HepG2 (cell line): ENCODE measurements around the gene NTSR2. TPM values are rescaled to one million over a fixed set of nuclear protein-coding genes. Genes with fewer than 3 reads are reported as not detected.

Source experiments
- CTCF ChIP-seq: sonication (generic); formaldehyde crosslinking; IDR thresholded peaks from 2 replicates; pipeline ENCODE4 v1.5.0; 2020; ENCODE audit warnings: mild to moderate bottlenecking, missing genetic modification reagents, moderate library complexity
- EP300 ChIP-seq, 3 experiments: sonication (generic) in 1 of 3; formaldehyde crosslinking in 1 of 3; IDR thresholded peaks; 2 replicates each; pipeline versions ENCODE4 v1.5.1 to v1.6.1; 2011 to 2020; ENCODE audit warnings: low read depth in 2 of 3, low read length in 2 of 3, borderline replicate concordance in 1 of 3, improper control_type of control experiment in 1 of 3, mild to moderate bottlenecking in 1 of 3, missing genetic modification reagents in 1 of 3, moderate library complexity in 1 of 3
- IRF9 ChIP-seq: sonication (generic); formaldehyde crosslinking; IDR thresholded peaks from 2 replicates; pipeline ENCODE4 v1.8.0; 2022; ENCODE audit warnings: missing genetic modification reagents, mild to moderate bottlenecking, borderline replicate concordance
- KAT8 ChIP-seq: IDR thresholded peaks from 2 replicates; pipeline ENCODE4 v1.6.1; 2016; ENCODE audit warnings: missing genetic modification reagents, missing compliant biosample characterization
- MAX ChIP-seq: IDR thresholded peaks from 2 replicates; pipeline ENCODE4 v1.6.1; 2012; ENCODE audit warnings: inconsistent platforms
- MIER3 ChIP-seq: IDR thresholded peaks from 2 replicates; pipeline ENCODE4 v1.6.1; 2016; ENCODE audit warnings: missing compliant biosample characterization, borderline replicate concordance
- MNT ChIP-seq: fragments of 450-650 bp; IDR thresholded peaks from 2 replicates; pipeline ENCODE4 v1.6.1; 2016
- SMARCC2 ChIP-seq: fragments of 450-650 bp; IDR thresholded peaks from 2 replicates; pipeline ENCODE4 v1.6.1; 2017; ENCODE audit warnings: antibody characterized with exemption, mild to moderate bottlenecking
- SUZ12 ChIP-seq: fragments of 150-350 bp; IDR thresholded peaks from 2 replicates; pipeline ENCODE4 v1.6.1; 2014; ENCODE audit warnings: low read depth, low read length
- TFE3 ChIP-seq: IDR thresholded peaks from 2 replicates; pipeline ENCODE4 v1.6.1; 2016
- THRA ChIP-seq: sonication (generic); formaldehyde crosslinking; IDR thresholded peaks from 2 replicates; pipeline ENCODE4 v1.4.0; 2020; ENCODE audit warnings: missing genetic modification reagents, borderline replicate concordance
- ZBED4 ChIP-seq: sonication (generic); formaldehyde crosslinking; IDR thresholded peaks from 2 replicates; pipeline ENCODE4 v1.4.0; 2020; ENCODE audit warnings: missing genetic modification reagents, borderline replicate concordance
- ZNF207 ChIP-seq: fragments of 450-650 bp; IDR thresholded peaks from 2 replicates; pipeline ENCODE4 v1.6.1; 2016; ENCODE audit warnings: antibody characterized with exemption, borderline replicate concordance
- ZNF510 ChIP-seq: sonication (generic); formaldehyde crosslinking; IDR thresholded peaks from 2 replicates; pipeline ENCODE4 v1.4.0; 2020; ENCODE audit warnings: low read depth, mild to moderate bottlenecking, missing genetic modification reagents
- ZNF776 ChIP-seq: sonication (generic); formaldehyde crosslinking; IDR thresholded peaks from 2 replicates; pipeline ENCODE4 v1.4.0; 2020; ENCODE audit warnings: mild to moderate bottlenecking, missing genetic modification reagents
- polyA plus RNA-seq, 8 experiments: library from polyadenylated mRNA; depleted of rRNA in 3 of 8; stranded (reverse) in 7 of 8; unstranded in 1 of 8; fragments of >200 nt; fragmentation: Illumina TruSeq in 4 of 8; extraction: Trizol in 4 of 8; gene quantifications; 2 replicates each; pipeline versions ENCODE4 v1.2.1 to v1.2.3, GENCODE V29; 2011 to 2016; ENCODE audit warnings: low read depth in 4 of 8, missing spikeins in 1 of 8, mixed read lengths in 1 of 8; ENCODE audit not compliant: insufficient read depth in 1 of 8
- total RNA-seq, 5 experiments: library from RNA; depleted of rRNA; stranded (reverse); fragments of >200 nt; fragmentation: Illumina TruSeq; extraction: Trizol; gene quantifications; 2 replicates each; pipeline ENCODE4 v1.2.3, GENCODE V29; 2016; ENCODE audit warnings: low read depth in 1 of 5

NTSR2 gene
- total and polyA plus RNA-seq, 2 of the 13 experiments (the other 11 are each of a cell fraction or from before 2014, with no cell fraction given) = not detected

GRCh38 chr2:11681722-11682589, 12.0 kb upstream of the NTSR2 start (continued):
- TF ChIP-seq TFE3 (CRISPR knock-in tag) (no peak), MNT (no peak), KAT8 (CRISPR knock-in tag) (peak; percentile 54; the same call in 1 of the 2 replicates), THRA (CRISPR knock-in tag) (0 out of 2 replicates have a peak, but pooled peaks have one; percentile 26), MIER3 (CRISPR knock-in tag) (no peak), EP300 (IDR thresholded peaks at IDR 0.05; ENCODE audit: low read depth in 2 of 2, low read length in 2 of 2) (0 out of 4 replicates have a peak, but pooled peaks of 1 of the 2 experiments have one; percentile 7), EP300 (CRISPR knock-in tag; IDR thresholded peaks at IDR 0.05; ENCODE audit: borderline replicate concordance) (no peak), SMARCC2 (no peak), ZNF776 (CRISPR knock-in tag) (0 out of 2 replicates have a peak, but pooled peaks have one; percentile 10), ZBED4 (CRISPR knock-in tag) (no peak), IRF9 (CRISPR knock-in tag) (0 out of 2 replicates have a peak, but pooled peaks have one; percentile 16), ZNF510 (no peak), SUZ12 (no peak), CTCF (CRISPR knock-in tag) (peak; percentile 98), ZNF207 (no peak), MAX (peak; percentile 61)
